Measurements from ENCODE around the gene CLEC19A. TPM values are rescaled to one million over a fixed set of nuclear protein-coding genes. Genes with fewer than 3 reads are reported as not detected.
"Not testable (repeated sequence)": the region's sequence is repeated elsewhere in the genome, so short reads cannot be mapped to it uniquely, and the experiment has no call there.

The CLEC19A gene
- total RNA-seq, 6 experiments from 2014 or later: not detected

DNA sequence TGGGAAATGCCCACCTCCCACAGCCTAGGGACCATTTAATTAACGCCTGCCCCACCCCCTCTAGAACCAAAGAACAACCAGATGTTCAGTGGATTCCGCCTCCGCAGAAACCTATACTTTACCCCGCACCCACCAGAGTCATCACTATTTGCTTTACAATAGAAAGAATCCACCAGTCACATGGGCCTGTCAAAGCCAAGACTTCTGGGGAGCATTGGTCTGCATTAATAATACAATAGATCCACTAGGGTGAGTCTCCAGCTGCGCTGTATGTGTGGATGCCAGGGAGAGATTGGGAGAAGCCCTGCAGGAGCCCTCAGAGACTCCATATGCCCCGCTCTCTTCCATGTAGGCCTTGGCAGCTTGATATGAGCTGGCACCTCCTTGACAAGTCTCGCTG is 31.3 kb downstream of the CLEC19A start:
- TF ChIP-seq, protein P1, sequence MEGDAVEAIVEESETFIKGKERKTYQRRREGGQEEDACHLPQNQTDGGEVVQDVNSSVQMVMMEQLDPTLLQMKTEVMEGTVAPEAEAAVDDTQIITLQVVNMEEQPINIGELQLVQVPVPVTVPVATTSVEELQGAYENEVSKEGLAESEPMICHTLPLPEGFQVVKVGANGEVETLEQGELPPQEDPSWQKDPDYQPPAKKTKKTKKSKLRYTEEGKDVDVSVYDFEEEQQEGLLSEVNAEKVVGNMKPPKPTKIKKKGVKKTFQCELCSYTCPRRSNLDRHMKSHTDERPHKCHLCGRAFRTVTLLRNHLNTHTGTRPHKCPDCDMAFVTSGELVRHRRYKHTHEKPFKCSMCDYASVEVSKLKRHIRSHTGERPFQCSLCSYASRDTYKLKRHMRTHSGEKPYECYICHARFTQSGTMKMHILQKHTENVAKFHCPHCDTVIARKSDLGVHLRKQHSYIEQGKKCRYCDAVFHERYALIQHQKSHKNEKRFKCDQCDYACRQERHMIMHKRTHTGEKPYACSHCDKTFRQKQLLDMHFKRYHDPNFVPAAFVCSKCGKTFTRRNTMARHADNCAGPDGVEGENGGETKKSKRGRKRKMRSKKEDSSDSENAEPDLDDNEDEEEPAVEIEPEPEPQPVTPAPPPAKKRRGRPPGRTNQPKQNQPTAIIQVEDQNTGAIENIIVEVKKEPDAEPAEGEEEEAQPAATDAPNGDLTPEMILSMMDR (IDR thresholded peaks at IDR 0.05): no peak
- Mint-ChIP-seq H3K4me3 (no peak overlapping the region), H3K4me1 (ENCODE audit: low read depth) (no peaks in the 10 kb centered on the region), H3K36me3 (ENCODE audit: low read depth) (no peaks in the 10 kb centered on the region; the same call in 1 of the 2 replicates), H3K27me3 (ENCODE audit: insufficient read depth) (no peaks in the 10 kb centered on the region; the same call in 1 of the 2 replicates), H3K27ac (no peak overlapping the region), H3K9me3 (peaks cover 5% of the 10 kb centered on the region)
- no peak for DNase-seq

DNA sequence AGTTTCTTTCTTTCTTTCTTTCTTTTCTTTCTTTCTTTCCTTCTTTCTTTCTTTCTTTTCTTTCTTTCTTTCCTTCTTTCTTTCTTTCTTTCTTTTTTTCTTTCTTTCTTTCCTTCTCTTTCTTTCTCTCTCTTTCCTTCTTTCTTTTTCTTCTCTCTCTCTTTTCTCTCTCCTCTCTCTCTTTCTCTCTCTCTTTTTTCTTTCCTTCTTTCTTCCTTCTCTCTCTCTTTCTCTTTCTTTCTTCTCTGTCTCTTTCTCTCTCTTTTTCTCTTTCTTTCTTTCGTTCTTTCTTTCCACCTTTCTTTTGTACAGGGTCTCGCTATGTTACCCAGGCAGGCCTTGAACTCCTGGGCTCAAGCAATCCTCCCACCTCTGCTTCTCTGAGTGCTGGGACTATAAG is 35.7 kb downstream of the CLEC19A start:
- H3K36me3 Mint-ChIP-seq (ENCODE audit: low read depth); H3K4me3 Mint-ChIP-seq; H3K27ac Mint-ChIP-seq; H3K9me3 Mint-ChIP-seq; H3K27me3 Mint-ChIP-seq (ENCODE audit: insufficient read depth); H3K4me1 Mint-ChIP-seq (ENCODE audit: low read depth); DNase-seq: not testable (repeated sequence)

DNA sequence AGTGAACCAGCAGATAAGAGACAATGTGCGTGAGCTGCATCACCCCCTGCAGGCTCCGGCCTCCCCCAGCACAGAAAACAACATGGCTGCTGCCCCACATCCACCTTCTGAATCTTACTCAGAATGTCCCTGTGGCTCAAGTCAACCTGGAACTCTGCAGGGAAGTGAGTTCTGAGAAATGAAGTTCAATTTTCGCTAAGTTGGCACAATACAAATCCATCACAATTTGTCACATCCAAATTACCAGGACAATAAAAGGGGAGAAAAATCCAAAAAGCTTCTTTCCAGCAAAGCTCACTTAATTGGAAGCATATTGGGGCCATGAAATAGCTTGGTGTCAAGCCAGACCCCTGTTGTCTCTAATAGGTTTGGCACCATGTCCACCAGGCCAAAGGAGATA is 38.1 kb downstream of the CLEC19A start:
- TF ChIP-seq, protein P1 (IDR thresholded peaks at IDR 0.05): no peak
- Mint-ChIP-seq H3K27ac (no peak overlapping the region), H3K4me3 (no peak overlapping the region), H3K9me3 (peaks cover 5% of the 10 kb centered on the region), H3K36me3 (ENCODE audit: low read depth) (no peaks in the 10 kb centered on the region), H3K4me1 (ENCODE audit: low read depth) (no peaks in the 10 kb centered on the region), H3K27me3 (ENCODE audit: insufficient read depth) (peaks cover 2% of the 10 kb centered on the region)
- no peak for DNase-seq

DNA sequence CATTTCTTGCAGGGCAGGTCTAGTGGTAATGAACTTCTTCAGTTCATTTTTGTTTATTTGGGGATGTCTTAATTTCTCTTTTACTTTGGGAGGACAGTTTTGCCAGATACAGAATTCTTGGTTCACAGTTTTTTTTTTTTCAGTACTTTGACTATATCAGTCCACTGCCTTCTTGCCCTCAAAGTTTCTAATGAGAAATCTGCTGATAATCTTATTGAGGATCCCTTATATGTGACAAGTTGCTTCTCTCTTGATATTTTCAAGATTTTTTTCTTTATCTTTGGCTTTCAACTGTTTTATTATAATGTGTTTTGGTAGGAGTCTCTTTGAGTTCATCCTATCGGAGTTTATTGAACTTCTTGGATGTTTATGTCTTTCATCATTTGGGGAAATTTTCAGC is 42.8 kb downstream of the CLEC19A start:
- no peaks in the 10 kb centered on the region; the same call in 1 of the 2 replicates for H3K4me1 Mint-ChIP-seq (ENCODE audit: low read depth)
- H3K27ac Mint-ChIP-seq: no peak overlapping the region
- TF ChIP-seq, protein P1 (IDR thresholded peaks at IDR 0.05): no peak
- DNase-seq: no peak
- H3K4me3 Mint-ChIP-seq: no peak overlapping the region
- no peaks in the 10 kb centered on the region; the same call in 1 of the 2 replicates for H3K9me3 Mint-ChIP-seq
- no peaks in the 10 kb centered on the region for H3K36me3 Mint-ChIP-seq (ENCODE audit: low read depth)
- H3K27me3 Mint-ChIP-seq (ENCODE audit: insufficient read depth): peaks cover 2% of the 10 kb centered on the region

DNA sequence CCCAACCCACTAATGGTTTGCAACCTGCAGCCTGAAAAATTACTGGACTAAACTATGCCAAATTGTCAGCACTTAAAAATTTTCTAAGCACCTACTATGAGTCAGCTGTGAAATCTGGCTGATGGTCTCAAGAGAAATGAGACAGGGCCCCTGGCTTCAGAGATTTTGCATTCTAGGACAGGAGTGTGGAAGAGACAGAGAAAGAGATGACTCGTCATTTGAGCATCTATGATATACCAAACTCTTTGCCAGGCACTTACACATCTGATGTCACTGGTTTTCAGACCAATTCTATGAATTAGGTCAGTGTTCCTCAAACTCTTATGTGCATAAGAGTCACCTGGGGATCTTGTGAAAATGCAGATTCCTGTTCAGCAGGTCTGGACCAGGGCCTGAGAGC is 44.4 kb downstream of the CLEC19A start:
- DNase-seq: no peak
- H3K4me1 Mint-ChIP-seq (ENCODE audit: low read depth): no peaks in the 10 kb centered on the region; the same call in 1 of the 2 replicates
- H3K27me3 Mint-ChIP-seq (ENCODE audit: insufficient read depth): peaks cover 2% of the 10 kb centered on the region
- H3K36me3 Mint-ChIP-seq (ENCODE audit: low read depth): no peaks in the 10 kb centered on the region
- TF ChIP-seq, protein P1 (IDR thresholded peaks at IDR 0.05): no peak
- H3K9me3 Mint-ChIP-seq: no peaks in the 10 kb centered on the region; the same call in 1 of the 2 replicates
- H3K27ac Mint-ChIP-seq: no peak overlapping the region
- no peak overlapping the region for H3K4me3 Mint-ChIP-seq

DNA sequence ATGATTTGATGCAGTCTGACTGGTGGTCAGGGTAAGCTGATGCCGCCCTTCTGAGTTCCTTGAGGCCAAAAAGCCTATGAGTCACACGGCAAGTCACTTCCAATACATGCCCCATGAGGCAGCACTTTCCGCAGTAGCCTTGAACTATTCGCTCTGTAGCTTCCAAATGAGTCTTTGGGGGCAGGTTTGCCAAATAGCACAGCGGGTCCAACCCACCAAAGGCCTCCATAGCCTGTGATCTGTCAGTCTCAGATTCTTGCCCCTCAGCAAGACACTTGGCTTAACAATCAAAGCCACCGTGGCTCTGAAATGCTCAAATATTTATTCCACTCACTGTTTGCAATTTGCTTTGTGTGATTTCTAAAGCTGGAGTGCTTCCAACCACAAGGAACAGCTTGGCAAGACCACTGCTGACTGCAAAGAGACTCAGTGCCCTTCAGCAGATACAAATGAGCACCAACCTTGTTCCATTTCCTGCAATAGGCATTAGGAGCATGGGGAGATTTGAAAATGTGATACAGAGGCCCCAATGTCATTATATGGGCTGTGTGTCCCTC is 45.4 kb downstream of the CLEC19A start:
- TF ChIP-seq, protein P1 (IDR thresholded peaks at IDR 0.05): no peak
- DNase-seq: peak; percentile 4
- H3K9me3 Mint-ChIP-seq: no peaks in the 10 kb centered on the region; the same call in 1 of the 2 replicates
- no peaks in the 10 kb centered on the region; the same call in 1 of the 2 replicates for H3K4me1 Mint-ChIP-seq (ENCODE audit: low read depth)
- peak overlapping the region; percentile 11; the same call in 1 of the 2 replicates for H3K27ac Mint-ChIP-seq
- no peaks in the 10 kb centered on the region for H3K36me3 Mint-ChIP-seq (ENCODE audit: low read depth)
- H3K4me3 Mint-ChIP-seq: no peak overlapping the region
- H3K27me3 Mint-ChIP-seq (ENCODE audit: insufficient read depth): peaks cover 3% of the 10 kb centered on the region

All from HFFc6 (cell line).